Measurements from ENCODE around the gene PLXNA4.

Gene PLXNA4

GRCh38 chr7:132399367-132399766, 176.9 kb downstream of the PLXNA4 start:
- CTCF ChIA-PET = no interaction called here
- TF ChIP-seq LEF1 (IDR thresholded peaks at IDR 0.05; ENCODE audit: borderline replicate concordance) = no peak
- TF ChIP-seq ZNF384 (IDR thresholded peaks at IDR 0.05) = no peak
- TF ChIP-seq FOXK2 (IDR thresholded peaks at IDR 0.05) = no peak
- no peak for TF ChIP-seq HDGF (IDR thresholded peaks at IDR 0.05; ENCODE audit: borderline replicate concordance)
- DNase-seq (ENCODE audit: extremely low spot score) = no peak
- POLR2A ChIA-PET = no interaction called here

- ChIA-PET CTCF (no interaction called here), POLR2A (no interaction called here)
- DNase-seq (ENCODE audit: extremely low spot score) = no peak
- TF ChIP-seq NFRKB (IDR thresholded peaks at IDR 0.05) (no peak), BHLHE40 (IDR thresholded peaks at IDR 0.05; ENCODE audit: borderline replicate concordance) (no peak)
Measured at GRCh38 chr7:132398253-132398925, 177.9 kb downstream of the PLXNA4 start.

- DNase-seq (ENCODE audit: extremely low spot score) = no peak
- TF ChIP-seq ZNF384 (IDR thresholded peaks at IDR 0.05) (no peak), BHLHE40 (IDR thresholded peaks at IDR 0.05; ENCODE audit: borderline replicate concordance) (no peak), TARDBP (IDR thresholded peaks at IDR 0.05) (no peak), FOXA1 (IDR thresholded peaks at IDR 0.05) (no peak), HDGF (IDR thresholded peaks at IDR 0.05; ENCODE audit: borderline replicate concordance) (no peak), FOXK2 (IDR thresholded peaks at IDR 0.05) (no peak), NFRKB (IDR thresholded peaks at IDR 0.05) (no peak), PKNOX1 (IDR thresholded peaks at IDR 0.05) (no peak), SP1 (IDR thresholded peaks at IDR 0.05) (no peak), SUZ12 (IDR thresholded peaks at IDR 0.05) (no peak), ELF4 (IDR thresholded peaks at IDR 0.05) (no peak), CTBP1 (IDR thresholded peaks at IDR 0.05; ENCODE audit: borderline replicate concordance) (no peak), L3MBTL2 (conservative IDR thresholded peaks at IDR 0.05) (no peak), LEF1 (IDR thresholded peaks at IDR 0.05; ENCODE audit: borderline replicate concordance) (no peak), FOXM1 (IDR thresholded peaks at IDR 0.05; ENCODE audit: borderline replicate concordance) (no peak), ARNT (IDR thresholded peaks at IDR 0.05) (no peak)
- ChIA-PET POLR2A (no interaction called here), CTCF (no interaction called here)
Measured at GRCh38 chr7:132397070-132397469, 179.2 kb downstream of the PLXNA4 start.

- no peak for DNase-seq (ENCODE audit: extremely low spot score)
- CTCF ChIA-PET = no interaction called here
- TF ChIP-seq SUZ12 (IDR thresholded peaks at IDR 0.05) (no peak), FOXA1 (IDR thresholded peaks at IDR 0.05) (no peak), CTBP1 (IDR thresholded peaks at IDR 0.05; ENCODE audit: borderline replicate concordance) (no peak), L3MBTL2 (conservative IDR thresholded peaks at IDR 0.05) (no peak), BHLHE40 (IDR thresholded peaks at IDR 0.05; ENCODE audit: borderline replicate concordance) (no peak), ZNF384 (IDR thresholded peaks at IDR 0.05) (no peak), PKNOX1 (IDR thresholded peaks at IDR 0.05) (no peak), LEF1 (IDR thresholded peaks at IDR 0.05; ENCODE audit: borderline replicate concordance) (no peak), ELF4 (IDR thresholded peaks at IDR 0.05) (no peak), FOXM1 (IDR thresholded peaks at IDR 0.05; ENCODE audit: borderline replicate concordance) (no peak), SP1 (IDR thresholded peaks at IDR 0.05) (no peak), ARNT (IDR thresholded peaks at IDR 0.05) (no peak), HDGF (IDR thresholded peaks at IDR 0.05; ENCODE audit: borderline replicate concordance) (no peak), TARDBP (IDR thresholded peaks at IDR 0.05) (no peak), FOXK2 (IDR thresholded peaks at IDR 0.05) (no peak)
- POLR2A ChIA-PET = no interaction called here
Measured at GRCh38 chr7:132395361-132395760, 180.9 kb downstream of the PLXNA4 start.

GRCh38 chr7:132394283-132395198, 181.7 kb downstream of the PLXNA4 start:
- no peak for DNase-seq (ENCODE audit: extremely low spot score)

More at GRCh38 chr7:132394283-132395198, 181.7 kb downstream of the PLXNA4 start:
- ChIA-PET CTCF (interaction anchor here (0.6 to 1.0 kb wide), 4 partner anchors 31 to 183 kb away, joined by 3 to 8 read pairs (median 4); no protein-coding TSS in a partner anchor), POLR2A (no interaction called here)
- no peak for TF ChIP-seq LEF1 (IDR thresholded peaks at IDR 0.05; ENCODE audit: borderline replicate concordance)
- no peak for TF ChIP-seq FOXK2 (IDR thresholded peaks at IDR 0.05)
- no peak for TF ChIP-seq NFRKB (IDR thresholded peaks at IDR 0.05)
- no peak for TF ChIP-seq ZNF384 (IDR thresholded peaks at IDR 0.05)
- TF ChIP-seq SP1 (IDR thresholded peaks at IDR 0.05) = no peak
- no peak for TF ChIP-seq ARNT (IDR thresholded peaks at IDR 0.05)
- TF ChIP-seq HDGF (IDR thresholded peaks at IDR 0.05; ENCODE audit: borderline replicate concordance) = no peak
- no peak for TF ChIP-seq CTBP1 (IDR thresholded peaks at IDR 0.05; ENCODE audit: borderline replicate concordance)
- no peak for TF ChIP-seq PKNOX1 (IDR thresholded peaks at IDR 0.05)
- no peak for TF ChIP-seq FOXM1 (IDR thresholded peaks at IDR 0.05; ENCODE audit: borderline replicate concordance)
